GM21423 (cell line): Measurements from ENCODE around the gene MARCHF5.

Experiments used
- ATAC-seq: cut with Tn5 transposase; IDR thresholded peaks from one replicate; pipeline ENCODE4 v1.9.1; 2021; ENCODE audit warnings: mild to moderate bottlenecking, moderate library complexity; ENCODE audit not compliant: unreplicated experiment

Gene MARCHF5, protein sequence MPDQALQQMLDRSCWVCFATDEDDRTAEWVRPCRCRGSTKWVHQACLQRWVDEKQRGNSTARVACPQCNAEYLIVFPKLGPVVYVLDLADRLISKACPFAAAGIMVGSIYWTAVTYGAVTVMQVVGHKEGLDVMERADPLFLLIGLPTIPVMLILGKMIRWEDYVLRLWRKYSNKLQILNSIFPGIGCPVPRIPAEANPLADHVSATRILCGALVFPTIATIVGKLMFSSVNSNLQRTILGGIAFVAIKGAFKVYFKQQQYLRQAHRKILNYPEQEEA

DNA sequence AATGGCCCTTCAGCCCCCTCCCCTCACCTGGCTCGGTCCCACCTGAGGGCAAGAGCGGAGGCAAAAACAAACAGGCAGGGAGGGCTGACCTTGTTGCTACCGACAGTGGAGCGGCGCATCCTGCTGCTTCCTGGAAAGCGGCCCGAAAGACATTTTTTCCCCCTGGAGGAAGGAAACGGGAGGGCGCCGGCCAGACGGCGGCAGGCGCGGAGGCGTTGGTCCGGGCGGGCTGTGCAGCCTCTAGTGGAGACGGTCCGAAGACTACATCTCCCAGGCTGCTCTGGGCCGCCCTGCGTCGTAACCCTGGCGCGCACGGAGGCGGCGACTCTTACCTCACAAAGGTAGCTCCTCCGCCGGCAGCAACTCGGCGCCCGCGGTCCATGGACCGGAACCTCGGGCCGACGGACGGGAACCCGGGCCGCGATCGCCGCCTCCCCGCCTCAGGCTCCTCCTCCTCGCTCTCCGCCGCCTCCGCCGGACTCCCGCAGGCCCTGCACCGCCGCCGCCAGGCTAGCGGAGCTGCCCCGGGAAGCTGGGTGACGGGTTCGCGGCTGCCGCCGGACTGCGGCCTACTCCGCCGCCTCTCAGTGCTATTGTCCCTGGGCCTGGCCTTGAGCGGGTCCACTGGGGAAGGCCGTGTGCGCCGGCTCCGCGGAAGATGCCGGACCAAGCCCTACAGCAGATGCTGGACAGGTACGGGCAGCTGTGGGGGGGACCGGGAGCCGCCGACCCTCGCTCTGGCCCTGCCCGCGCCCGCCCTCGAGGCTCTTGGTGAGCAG, at the start of gene MARCHF5, which contains the start of gene CPEB3:
Gene MARCHF5 (plus strand): TSS at position 331 of the 779 bp plus-strand sequence. CDS start 328 bp downstream, at position 659.
Gene CPEB3 (minus strand): TSS at position 242 of the 779 bp plus-strand sequence. CDS start 50,728 bp downstream, outside the sequence.
- peak; percentile 98 for ATAC-seq

DNA sequence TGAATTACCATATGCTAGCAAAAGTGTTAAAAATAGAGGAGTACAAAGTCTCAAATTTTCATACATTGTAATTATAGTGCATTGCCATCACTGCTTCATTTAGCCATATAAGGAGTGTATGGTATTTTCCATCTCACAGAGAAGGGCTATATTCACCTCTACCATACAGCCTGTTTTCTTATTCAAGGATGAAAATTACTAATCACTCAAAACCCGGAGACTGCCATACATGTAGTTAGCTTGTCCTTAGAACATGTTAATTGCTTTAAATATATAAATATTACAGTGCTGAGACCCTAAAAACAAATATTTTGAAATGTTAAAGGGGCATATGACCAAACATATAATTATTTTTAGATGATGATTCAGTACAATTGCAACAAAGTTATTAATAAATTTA, 49.5 kb upstream of the MARCHF5 start:
- no peak for ATAC-seq

DNA sequence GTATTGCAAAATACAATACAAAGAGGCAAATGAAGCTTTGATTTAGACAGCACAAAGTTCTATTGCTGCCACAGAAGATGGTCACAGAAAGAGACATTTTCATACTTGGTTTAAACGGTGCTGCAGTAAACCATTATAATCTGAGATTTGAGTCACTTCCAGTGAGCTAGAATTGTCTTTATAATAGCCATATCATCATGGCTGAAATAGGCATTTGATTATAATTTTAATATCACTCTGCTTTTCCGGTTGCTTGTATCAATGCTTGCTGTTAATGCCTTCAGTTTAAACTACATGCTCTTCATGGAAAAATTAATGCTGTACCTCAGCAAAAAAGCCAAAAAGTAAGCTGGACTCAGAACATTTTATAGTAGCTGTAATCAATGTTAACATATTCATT, 48.6 kb upstream of the MARCHF5 start:
- ATAC-seq, result no peak

DNA sequence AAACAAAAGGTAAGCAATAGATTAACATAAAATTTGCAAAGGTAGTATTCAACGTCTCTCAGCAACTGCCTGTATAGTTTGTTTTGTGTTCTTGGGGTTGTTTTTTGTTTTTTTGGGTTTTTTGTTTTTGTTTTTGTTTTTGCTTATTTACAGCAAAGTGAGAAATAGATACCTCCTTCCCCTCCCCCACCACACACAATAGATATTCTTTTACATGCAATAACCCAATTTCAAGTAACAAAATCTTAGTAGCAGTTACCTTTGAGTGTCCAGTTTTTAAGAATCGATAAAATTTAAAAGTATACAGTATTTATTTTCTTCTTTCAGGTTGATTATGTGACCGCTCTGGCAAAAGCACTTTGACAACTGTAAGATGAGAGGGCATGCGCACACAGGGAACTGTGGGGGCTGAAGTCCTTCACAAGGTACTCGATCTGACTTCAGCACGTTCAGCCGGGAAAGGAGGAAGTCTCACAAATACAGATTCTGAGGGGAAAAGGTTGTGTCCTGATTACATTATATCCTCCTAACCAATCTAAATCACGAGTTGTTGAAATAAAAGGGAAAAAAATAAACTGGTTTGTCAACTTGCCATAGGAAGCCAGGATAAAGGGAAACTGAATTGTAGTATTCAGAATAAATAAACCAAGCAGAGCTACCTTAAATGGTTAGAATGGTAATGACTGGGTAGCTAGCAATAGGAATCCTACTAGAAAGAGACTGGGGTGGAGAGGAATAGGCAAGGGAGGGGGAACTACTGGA, 47.9 kb upstream of the MARCHF5 start:
- no peak for ATAC-seq

DNA sequence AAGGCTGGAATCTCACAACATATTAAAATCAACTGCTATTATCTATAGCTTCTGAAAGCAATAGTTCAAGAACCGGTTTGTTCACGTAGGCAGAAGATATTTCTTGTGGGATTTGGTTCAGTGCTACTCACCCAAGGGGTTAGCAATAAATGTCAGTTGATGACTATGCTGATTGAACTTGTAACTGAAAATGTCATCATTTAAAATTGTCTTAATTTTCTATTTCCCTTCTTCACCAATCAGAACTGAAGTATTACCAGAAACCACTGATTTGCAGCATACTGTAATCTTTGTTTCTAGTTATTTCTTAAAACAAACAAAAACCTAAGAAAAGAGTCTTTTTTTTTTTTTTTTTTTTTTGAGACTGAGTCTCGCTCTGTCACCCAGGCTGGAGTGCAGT, 46.2 kb upstream of the MARCHF5 start:
- ATAC-seq, result no peak

DNA sequence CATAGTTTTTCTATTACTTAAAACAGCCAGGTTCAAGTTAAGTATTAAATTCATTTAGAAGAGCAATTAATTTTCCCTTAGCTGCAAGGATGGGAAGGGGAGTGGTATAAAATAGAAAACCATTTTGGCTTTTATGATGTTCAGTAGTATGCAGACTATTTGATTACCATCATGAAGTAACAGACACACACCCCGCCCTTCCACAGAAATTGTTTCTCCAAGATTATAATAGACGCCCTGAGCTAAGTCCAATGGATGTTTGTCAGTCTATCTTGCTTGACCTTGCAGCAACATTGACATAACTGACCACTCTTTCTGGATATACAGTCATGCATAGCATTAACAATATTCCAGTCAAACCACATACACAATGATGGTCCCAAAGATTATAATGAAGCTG, 42.4 kb upstream of the MARCHF5 start:
- ATAC-seq, result no peak

DNA sequence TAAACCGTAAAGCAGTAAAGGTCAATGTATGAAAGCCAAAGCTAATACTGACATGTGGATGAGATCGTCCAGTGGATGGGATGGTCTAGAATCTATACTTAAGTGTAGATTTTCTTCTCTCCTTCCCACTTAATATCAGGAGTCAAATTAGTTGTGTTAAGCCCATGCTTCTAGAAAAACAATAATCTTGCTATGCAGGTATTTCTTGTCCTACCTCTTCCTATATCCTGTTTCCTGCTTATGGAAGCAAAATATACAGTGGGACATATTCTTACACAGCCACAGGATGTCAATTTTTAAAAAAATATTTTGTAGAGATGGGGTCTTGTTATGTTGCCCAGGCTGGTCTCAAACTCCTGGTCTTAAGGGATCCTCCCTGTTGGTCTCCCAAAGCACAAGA, 27.6 kb upstream of the MARCHF5 start:
- no peak for ATAC-seq

DNA sequence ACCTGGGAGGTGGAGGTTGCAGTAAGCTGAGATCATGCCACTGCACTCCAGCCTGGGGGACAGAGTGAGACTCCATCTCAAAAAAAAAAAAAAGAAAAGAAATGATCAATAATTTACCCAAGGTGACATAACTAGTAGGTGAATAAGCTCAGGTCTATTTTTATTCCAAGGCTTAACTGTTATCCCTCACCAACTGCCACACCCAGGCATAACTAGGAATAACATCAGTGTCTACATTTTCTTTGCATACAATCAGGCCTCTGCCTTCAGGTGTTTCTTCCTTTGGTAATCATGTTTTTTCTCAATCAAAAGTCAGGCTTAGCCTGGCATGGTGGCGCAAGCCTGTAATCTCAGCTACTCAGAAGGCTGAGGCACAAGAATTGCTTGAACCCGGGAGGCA, 26.7 kb upstream of the MARCHF5 start:
- ATAC-seq, result no peak

DNA sequence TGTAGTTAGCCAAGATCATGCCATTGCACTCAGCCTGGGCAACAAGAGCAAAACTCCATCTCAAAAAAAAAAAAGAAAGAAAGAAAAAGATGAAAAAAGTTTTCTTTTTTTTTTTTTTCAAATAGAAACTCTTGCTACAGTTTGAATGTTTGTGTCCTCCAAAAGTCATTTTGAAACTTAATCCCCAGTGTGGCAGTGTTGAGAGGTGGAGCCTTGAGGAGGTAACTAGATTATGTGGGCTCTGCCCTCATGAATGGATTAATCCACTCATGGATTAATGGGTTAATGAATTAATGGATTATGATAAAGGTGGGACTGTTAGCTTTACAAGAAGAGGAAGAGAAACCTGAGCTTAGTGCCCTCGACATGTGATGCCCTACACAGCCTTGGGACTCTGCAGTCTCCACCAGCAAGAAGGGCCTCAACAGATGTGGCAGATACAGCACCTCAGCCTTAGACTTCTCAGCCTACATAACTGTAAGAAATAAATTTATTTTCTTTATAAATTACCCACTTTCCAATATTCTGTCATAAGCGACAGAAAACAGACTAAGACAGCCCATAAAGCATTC, 25.2 kb upstream of the MARCHF5 start:
- ATAC-seq, result no peak

DNA sequence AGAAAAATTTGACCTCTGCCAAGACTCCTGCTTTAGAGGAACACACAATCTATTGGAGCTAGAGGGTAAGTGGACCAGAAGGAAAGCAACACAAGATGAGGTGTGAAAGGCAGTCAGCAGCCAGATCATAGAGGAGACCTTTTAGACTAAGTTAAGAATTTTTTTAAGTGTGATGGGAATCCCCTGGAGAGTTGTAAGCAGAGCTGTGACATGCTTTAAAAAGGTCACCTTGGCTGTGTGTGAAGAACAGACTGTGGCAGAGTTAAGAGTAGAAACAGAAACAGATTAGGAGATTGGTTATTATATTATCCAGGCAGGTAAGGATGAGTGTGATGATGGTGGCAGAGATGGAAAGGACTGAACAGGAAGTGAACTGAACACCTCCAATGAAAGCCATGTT, 23.6 kb upstream of the MARCHF5 start:
- no peak for ATAC-seq

DNA sequence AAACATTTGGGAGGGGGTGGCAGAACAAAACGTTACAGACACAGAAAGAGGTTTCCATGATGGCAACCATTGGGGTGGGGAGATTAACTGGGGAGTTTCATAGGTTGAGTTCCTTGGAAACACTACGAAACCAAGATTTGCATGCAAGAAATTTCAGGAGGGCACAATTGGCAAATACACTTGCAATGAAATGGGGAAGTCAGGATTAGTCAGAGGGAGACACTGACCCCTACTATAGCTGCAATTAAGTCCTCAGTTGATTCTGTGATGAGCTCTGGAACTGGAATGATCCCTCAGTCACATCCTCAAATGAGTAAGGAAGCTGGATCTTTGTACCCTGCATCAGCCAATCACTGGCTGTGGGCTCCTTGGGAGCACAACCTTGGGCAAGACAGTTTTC, 22.2 kb upstream of the MARCHF5 start:
- no peak for ATAC-seq

DNA sequence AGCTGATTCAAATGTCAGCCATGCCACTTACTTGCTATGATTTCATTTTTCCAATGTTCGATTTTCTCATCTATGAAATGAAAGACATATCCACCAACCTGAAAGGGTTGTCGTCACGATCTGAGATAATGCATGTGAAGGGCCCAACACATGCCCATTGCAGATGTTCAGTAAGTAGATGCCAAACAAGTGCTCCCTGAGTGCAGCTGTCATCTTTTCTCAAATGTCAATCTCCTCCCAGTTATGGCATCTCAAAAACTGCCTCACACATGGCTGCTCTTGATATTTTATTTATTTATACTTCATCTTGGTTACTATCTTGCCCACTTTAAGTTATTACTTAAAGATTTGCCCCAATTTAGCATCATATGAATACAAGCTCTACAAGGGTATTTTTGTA, 16.9 kb upstream of the MARCHF5 start:
- ATAC-seq, result no peak

DNA sequence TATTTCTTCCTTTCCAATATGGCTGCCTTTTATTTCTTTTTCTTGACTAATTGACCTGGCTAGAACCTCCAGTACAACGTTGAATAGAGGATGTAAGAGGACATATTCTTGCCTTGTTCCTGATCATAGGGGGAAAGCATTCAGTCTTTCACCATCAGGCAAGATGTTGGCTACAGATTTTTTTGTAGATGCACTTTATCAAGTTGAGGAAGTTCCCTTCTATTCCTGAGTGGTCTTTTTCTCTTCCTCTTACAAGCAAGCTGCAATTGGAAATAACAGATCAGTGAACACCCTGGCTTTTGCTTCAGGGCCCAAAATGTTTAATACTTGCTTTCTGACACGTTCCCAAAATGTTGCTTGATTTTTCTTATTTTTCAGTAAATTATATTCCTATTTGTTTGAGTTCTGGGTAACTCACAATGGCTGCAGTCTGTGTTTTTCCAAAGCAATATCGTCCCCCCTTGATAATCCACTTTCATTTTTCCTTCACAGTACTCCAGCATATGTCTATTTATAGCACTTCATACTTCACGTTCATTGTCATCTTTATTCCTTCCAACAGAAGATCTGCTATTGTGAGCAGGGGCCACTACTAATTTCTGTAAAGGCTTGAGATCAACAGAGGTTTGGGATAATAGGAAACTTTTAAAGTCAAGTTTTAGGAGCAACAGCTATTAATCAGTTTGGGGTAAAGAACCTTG, 11.8 kb upstream of the MARCHF5 start:
- no peak for ATAC-seq

DNA sequence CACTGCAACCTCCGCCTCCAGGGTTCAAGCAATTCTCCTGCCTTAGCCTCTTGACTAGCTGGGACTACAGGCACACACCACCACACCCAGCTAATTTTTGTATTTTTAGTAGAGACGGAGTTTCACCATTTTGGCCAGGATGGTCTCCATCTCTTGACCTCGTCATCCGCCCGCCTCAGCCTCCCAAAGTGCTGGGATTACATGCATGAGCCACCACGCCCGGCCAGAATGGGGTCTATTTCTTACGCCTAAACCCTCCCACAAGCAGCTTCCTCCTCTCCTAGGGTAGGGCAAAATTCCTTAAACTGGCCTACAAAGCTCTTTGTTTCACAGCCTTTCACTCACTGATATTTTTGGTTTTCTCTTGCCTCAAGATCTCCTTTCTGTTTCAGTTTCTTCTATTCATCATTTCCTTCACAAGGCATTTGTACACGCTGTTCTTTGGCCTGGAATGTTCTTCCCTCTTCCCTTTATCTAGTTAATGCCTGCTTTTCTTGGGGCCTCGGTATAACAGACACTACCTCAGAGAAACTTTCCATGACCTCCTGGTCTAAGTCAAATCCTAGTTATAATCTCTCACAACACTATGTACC, 6.8 kb upstream of the MARCHF5 start:
- ATAC-seq, result no peak

DNA sequence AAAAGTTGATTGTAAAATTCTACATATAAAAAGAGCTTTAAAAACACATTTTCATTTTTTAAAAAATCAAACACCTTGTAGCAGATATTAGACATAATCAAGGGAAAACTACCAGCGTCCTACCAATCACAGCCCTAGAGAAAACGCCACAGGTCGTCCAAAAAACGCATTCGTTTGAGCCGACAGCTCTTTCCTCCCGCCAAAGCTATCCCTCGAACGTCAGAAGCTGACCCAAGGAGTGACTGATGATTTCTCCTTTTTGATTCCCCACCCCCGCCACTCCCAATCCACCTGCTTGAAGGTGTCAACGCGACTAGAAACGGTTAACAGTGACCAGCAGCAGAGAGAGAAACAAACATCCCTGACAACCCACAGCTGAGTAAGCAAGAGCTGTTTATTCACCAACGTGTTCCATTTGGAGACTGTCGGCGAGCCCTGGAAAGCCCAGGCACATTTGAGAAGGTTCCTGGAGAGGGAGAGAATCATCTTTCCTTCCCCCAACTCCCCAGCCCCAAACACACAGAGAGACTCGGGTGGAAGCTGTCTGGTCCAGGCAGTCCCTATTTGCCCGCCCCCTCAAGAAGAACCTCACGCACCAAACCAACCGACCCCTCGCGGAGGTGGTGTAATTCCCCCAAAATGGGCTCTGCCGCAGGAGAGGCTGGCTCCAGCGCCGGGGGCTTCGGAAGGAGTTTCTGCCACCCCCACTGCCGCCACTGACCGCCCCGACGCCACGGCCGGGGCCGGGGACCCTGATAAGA, 711 bp upstream of the MARCHF5 start:
- no peak for ATAC-seq

DNA sequence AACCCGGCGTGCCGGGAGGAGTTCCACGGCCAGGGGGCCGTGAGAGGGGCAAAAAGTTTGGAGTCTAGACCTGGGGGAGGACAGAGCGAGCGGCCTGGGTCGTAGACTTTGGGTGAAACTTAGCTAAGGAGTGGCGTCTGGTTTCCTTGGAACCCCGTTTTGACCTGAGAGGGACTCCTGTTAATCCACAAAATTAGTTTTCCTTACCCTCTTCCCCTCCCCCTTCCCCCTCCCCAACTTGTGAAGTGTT, 574 bp downstream of the MARCHF5 start:
- ATAC-seq, result no peak

DNA sequence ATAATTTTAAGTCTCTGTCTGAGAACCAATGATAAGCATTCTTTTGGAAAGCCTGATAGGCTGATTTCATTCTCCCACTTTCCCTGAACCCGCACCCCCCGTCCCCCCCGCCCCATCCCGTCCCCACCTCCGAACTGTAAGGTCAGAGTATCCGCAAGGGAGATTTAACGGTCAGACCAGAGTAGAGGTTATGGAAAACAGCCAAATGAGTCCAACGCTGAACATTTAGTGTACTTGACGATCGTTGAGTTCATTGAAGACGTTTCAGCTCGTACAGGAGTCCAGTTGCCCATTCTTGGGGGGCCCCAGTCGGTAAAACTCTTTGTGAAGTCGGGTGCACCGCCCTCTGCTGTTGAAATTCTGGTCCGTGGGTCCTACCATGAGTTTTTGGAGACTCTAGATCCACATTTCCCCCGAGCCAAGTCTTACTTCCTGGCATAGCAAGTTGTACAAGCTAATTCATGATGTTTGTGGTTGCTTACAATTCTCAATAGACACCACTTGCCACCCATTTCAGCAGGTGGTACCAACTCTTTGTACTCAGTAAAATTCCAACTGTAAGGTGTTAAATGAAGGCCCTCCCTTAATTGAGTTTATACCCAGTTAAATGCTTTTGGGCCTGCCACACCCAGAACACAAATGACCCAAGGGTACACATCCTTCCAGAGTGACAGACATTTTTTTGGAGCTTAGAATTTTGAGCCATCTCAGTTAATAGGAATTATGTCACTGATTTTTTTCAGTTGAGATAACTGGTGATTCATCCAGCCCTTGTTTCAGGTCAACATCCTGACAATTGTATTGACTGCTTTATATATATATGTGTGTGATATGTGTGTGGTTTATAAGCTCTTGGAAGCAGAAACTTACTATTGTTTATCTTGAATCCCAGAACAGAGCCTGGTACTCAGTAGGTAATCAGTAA, 1.2 kb downstream of the MARCHF5 start:
- ATAC-seq, result no peak

DNA sequence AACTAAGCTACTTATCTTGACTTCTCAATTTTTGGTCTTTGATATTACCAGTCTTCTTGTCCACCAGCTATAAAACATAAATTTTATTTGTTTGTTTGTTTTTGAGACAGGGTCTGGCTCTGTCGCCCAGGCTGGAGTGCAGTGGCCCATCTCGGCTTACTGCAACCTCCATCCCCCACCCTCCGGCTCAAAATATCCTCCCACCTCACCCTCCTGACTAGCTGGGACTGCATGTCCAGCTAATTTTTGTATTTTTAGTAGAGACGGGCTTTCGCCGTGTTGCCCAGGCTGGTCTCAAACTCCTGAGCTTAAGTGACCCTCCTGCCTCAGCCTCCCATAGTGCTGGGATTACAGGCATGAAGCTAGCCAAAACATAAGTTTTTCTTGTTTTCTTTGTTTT, 7.5 kb downstream of the MARCHF5 start:
- no peak for ATAC-seq

DNA sequence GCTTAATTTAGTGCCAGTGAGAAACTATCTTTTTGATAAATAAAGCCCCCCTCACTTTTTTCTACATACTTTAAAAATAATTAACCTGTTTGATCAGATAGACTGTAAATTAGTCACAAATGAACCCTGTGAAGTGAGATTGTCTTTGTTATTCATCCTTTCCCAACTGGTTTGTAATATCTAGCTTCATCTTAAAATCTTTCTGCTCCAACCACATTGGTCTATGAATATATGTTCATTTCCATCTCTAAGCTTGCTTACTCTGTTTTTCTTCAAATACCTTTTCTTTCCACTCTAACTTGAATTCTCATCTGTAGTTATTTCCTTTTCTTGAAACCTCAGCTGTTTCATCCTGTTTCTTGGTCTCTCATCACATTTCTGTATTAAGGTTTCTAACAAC, 12.1 kb downstream of the MARCHF5 start:
- ATAC-seq, result no peak
